Right lobe of liver (tissue), 6 donors: ENCODE measurements around the gene RNF135. TPM values are rescaled to one million over a fixed set of nuclear protein-coding genes. Genes with fewer than 3 reads are reported as not detected.

Experiments
- ATAC-seq, 4 donors: fragments of 200-7000 bp; cut with Tn5 transposase; one replicate each; pipeline ENCODE4 v1.9.1; 2020; ENCODE audit warnings: mild to moderate bottlenecking in 4 of 4, moderate library complexity in 4 of 4
- DNase-seq, 3 donors: peaks; one replicate each; pipeline ENCODE4 v3.0.0-alpha.2; 2020
- H3K27ac ChIP-seq, 3 donors: fragments of 200-600 bp; one replicate each; pipeline ENCODE4 v1.8.0; 2022
- H3K27me3 ChIP-seq, 2 donors: fragments of 200-600 bp; one replicate each; pipeline ENCODE4 v1.8.0; 2022
- H3K36me3 ChIP-seq, 4 donors: fragments of 200-600 bp; sonication (generic) in 1 of 4; one replicate each; pipeline versions ENCODE4 v1.5.1 to v1.8.0; 2017 to 2022; ENCODE audit warnings: control low read depth in 1 of 4
- H3K4me1 ChIP-seq, 4 donors: fragments of 200-600 bp; sonication (generic) in 1 of 4; one replicate each; pipeline versions ENCODE4 v1.5.1 to v1.8.0; 2017 to 2022; ENCODE audit warnings: control low read depth in 1 of 4
- H3K4me3 ChIP-seq, 3 donors: fragments of 200-600 bp; one replicate each; pipeline ENCODE4 v1.8.0; 2022
- H3K9me3 ChIP-seq, 4 donors: fragments of 200-600 bp; sonication (generic) in 1 of 4; one replicate each; pipeline versions ENCODE4 v1.5.1 to v1.8.0; 2017 to 2022; ENCODE audit warnings: control low read depth in 1 of 4
- CTCF ChIP-seq, 4 donors: fragments of 200-600 bp in 3 of 4; fragments of 450-650 bp in 1 of 4; IDR thresholded peaks; one replicate each; pipeline versions ENCODE4 v1.5.1 to v1.8.0; 2016 to 2022; ENCODE audit warnings: antibody characterized with exemption in 4 of 4, mild to moderate bottlenecking in 2 of 4
- POLR2A ChIP-seq: fragments of 450-650 bp; IDR thresholded peaks from one replicate; pipeline ENCODE4 v1.6.1; 2017; ENCODE audit warnings: antibody characterized with exemption, mild to moderate bottlenecking
- WGBS: methylation state at CpG from one replicate; pipeline ENCODE4 v1.1.6; 2018; ENCODE audit warnings: low coverage, low lambda C conversion rate; ENCODE audit not compliant: insufficient coverage; ENCODE audit errors: missing lambda C conversion rate; 5-methylcytosine and 5-hydroxymethylcytosine counted together
- intact Hi-C, 2 donors: fragments of 100-400 bp; cut with DNase I; formaldehyde crosslinking; loops; one replicate each; pipeline versions ENCODE4 v1.11.2 to v1.14.1; 2022
- total RNA-seq, 6 experiments: library from RNA; depleted of rRNA in 2 of 6; stranded (reverse); fragments of >200 nt in 2 of 6; fragmentation: NEBNext Ultra II Directional in 3 of 6; extraction: Animal tissue kit (Norgen Biotek cat#: 25700) in 3 of 6; gene quantifications; one replicate each; pipeline versions ENCODE4 v1.1.0 to v1.2.4, GENCODE V29; 2016 to 2023
- donor health status: DM: no; HTN: yes; CAD: no.
- donor health status: DM: no; HTN: no; CAD: no.
- donor health status: DM: no; HTN: no; CAD: no.
- donor health status: DM: no; HTN: yes; CAD: no.
- donor health status: DM: no; HTN: yes; CAD: no.

The RNF135 gene
- total RNA-seq, 6 experiments from 2014 or later, result 3.7 to 6.1 (median 4.6) TPM

GRCh38 chr17:30982855-30983254 lies 12.0 kb downstream of the RNF135 start:
- Histone ChIP-seq H3K27me3 (no peaks in the 10 kb centered on the region), H3K27ac (no peak overlapping the region), H3K9me3 (no peaks in the 10 kb centered on the region), H3K4me1 (no peaks in the 10 kb centered on the region), H3K4me3 (no peak overlapping the region), H3K36me3 (no peaks in the 10 kb centered on the region)
- no peak for ATAC-seq
- 71% methylated on average over 1 of the region's 1 CpG for WGBS
- intact Hi-C loops, result no loop called here
- DNase-seq, result no peak
- TF ChIP-seq POLR2A (no peak), CTCF (IDR thresholded peaks at IDR 0.05) (no peak)

GRCh38 chr17:30990458-30990857 lies 19.6 kb downstream of the RNF135 start:
- Histone ChIP-seq H3K4me1 (no peaks in the 10 kb centered on the region), H3K27me3 (no peaks in the 10 kb centered on the region), H3K9me3 (no peaks in the 10 kb centered on the region), H3K4me3 (no peak overlapping the region), H3K27ac (no peak overlapping the region), H3K36me3 (peaks cover 0 to 6% (median 0%) of the 10 kb centered on the region in 4 donors)
- DNase-seq, result no peak
- intact Hi-C loops, result no loop called here
- WGBS, result 73% methylated on average over 3 of the region's 3 CpGs
- no peak for TF ChIP-seq CTCF (IDR thresholded peaks at IDR 0.05)
- TF ChIP-seq POLR2A, result no peak
- no peak for ATAC-seq

- 97% methylated on average over 3 of the region's 3 CpGs for WGBS
- Histone ChIP-seq H3K4me1 (no peaks in the 10 kb centered on the region), H3K27ac (no peak overlapping the region), H3K27me3 (no peaks in the 10 kb centered on the region), H3K4me3 (no peak overlapping the region), H3K36me3 (peaks cover 0 to 8% (median 0%) of the 10 kb centered on the region in 4 donors), H3K9me3 (no peaks in the 10 kb centered on the region)
- ATAC-seq, result no peak
- intact Hi-C loops, result no loop called here
- DNase-seq, result no peak
- no peak for TF ChIP-seq CTCF (IDR thresholded peaks at IDR 0.05)
- no peak for TF ChIP-seq POLR2A
Observed at GRCh38 chr17:30992551-30992950, 21.7 kb downstream of the RNF135 start.

GRCh38 chr17:30995347-30995746 lies 24.5 kb downstream of the RNF135 start:
- H3K9me3 ChIP-seq, result no peaks in the 10 kb centered on the region
- intact Hi-C loops, result no loop called here
- no peak overlapping the region for H3K27ac ChIP-seq
- 100% methylated on average over 3 of the region's 3 CpGs for WGBS
- no peaks in the 10 kb centered on the region for H3K4me1 ChIP-seq
- TF ChIP-seq CTCF (IDR thresholded peaks at IDR 0.05) (no peak), POLR2A (no peak)
- DNase-seq (no peak), ATAC-seq (no peak)
- no peaks in the 10 kb centered on the region for H3K27me3 ChIP-seq
- H3K36me3 ChIP-seq, result peaks cover 0 to 2% (median 0%) of the 10 kb centered on the region in 4 donors
- H3K4me3 ChIP-seq, result no peak overlapping the region

- no peaks in the 10 kb centered on the region for H3K27me3 ChIP-seq
- TF ChIP-seq CTCF (IDR thresholded peaks at IDR 0.05) (no peak), POLR2A (no peak)
- H3K4me1 ChIP-seq, result no peaks in the 10 kb centered on the region
- no peak overlapping the region for H3K4me3 ChIP-seq
- peaks cover 0 to 2% (median 0%) of the 10 kb centered on the region in 4 donors for H3K36me3 ChIP-seq
- WGBS, result 51% methylated on average over 3 of the region's 3 CpGs
- no peaks in the 10 kb centered on the region for H3K9me3 ChIP-seq
- intact Hi-C loops, result no loop called here
- H3K27ac ChIP-seq, result no peak overlapping the region
- ATAC-seq (no peak), DNase-seq (no peak)
Observed at GRCh38 chr17:30996486-30996885, 25.6 kb downstream of the RNF135 start.
